ENCODE results near the gene ATXN3L.
"Not testable (repeated sequence)": the region's sequence is repeated elsewhere in the genome, so short reads cannot be mapped to it uniquely, and the experiment has no call there.

Gene ATXN3L

DNA sequence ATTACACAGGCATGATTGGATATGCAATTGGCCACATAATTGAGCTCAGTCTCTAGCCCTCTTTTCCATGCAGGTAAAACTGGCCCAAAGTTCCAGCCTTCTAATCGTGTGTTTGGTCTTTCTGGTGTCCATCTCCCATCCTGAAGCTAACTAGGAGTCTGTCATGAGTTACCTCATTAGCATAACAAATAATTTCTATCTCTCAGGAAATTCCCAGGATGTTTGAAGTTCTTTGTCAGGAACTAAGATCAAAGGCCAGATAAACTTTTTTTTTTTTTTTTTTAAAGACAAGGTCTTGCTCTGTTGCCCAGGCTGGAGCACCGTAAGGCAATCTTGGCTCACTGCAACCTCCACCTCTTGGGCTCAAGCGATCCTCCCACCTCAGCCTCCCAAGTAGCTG, 15.8 kb downstream of the ATXN3L start:
- no peak for DNase-seq (ENCODE audit: insufficient read length)
- no peak for TF ChIP-seq POLR2AphosphoS5 (IDR thresholded peaks at IDR 0.05; ENCODE audit: low read depth, low read length)
- TF ChIP-seq POLR2A (IDR thresholded peaks at IDR 0.05; ENCODE audit: low read depth, low read length) = no peak
- TF ChIP-seq TAF1 (IDR thresholded peaks at IDR 0.05; ENCODE audit: borderline replicate concordance, low read depth, low read length) = no peak
- FAIRE-seq = no peak

DNA sequence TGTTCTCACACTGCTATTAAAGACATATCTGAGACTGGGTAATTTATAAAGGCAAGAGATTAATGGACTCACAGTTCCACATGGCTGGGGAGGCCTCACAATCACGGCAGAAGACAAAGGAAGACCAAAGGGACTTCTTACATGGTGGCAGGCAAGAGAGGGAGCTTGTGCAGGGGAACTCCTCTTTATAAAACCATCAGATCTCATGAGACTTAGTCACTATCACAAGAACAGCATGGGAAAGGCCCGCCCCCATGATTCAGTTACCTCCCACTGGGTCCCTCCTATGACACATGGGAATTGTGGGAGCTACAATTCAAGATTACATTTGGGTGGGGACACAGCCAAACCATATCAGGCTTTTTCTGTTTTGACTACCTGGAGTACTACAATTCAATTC, 16.6 kb downstream of the ATXN3L start:
- FAIRE-seq; DNase-seq (ENCODE audit: insufficient read length): not testable (repeated sequence)

DNA sequence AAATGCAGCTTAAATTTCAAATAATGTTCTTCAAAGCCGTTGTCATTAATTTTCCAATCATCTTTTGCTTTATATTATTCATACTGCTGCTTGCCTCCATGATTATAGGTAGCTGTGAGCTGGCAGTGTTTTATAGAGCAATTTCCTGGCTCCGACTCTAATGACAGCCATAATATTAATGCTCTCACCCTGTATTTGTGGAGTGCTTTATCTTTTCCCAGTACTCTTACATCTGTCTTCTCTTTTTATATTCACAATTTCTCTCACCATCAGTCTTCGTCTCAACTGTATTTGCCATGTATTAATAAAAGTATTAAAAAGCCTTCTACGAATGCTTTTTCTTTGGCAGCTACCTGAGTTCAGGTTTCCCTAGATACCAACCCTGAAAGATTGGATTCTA, 21.0 kb downstream of the ATXN3L start:
- TF ChIP-seq POLR2A (IDR thresholded peaks at IDR 0.05; ENCODE audit: low read depth, low read length) (no peak), TAF1 (IDR thresholded peaks at IDR 0.05; ENCODE audit: borderline replicate concordance, low read depth, low read length) (no peak), POLR2AphosphoS5 (IDR thresholded peaks at IDR 0.05; ENCODE audit: low read depth, low read length) (no peak)
- no peak for DNase-seq (ENCODE audit: insufficient read length)
- no peak for FAIRE-seq

DNA sequence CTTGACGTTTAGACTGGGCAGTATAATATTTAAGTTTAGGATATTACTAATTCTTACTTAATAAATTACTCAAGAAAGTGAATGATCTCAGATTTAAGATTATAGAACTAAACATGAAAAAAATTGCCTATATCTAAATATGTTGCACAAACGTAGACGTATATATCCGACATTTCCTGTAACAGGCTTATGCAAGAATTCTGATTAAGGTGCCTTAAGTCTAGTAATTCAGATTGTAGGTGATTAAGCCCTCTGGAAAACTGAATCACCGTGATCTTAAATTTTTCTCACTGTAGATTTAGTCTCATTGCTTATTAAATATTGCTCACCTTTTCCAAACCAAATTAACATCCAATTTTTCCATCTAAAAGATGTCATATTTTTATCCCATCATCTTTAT, 24.0 kb downstream of the ATXN3L start:
- no peak for FAIRE-seq
- DNase-seq (ENCODE audit: insufficient read length) = no peak
- TF ChIP-seq TAF1 (IDR thresholded peaks at IDR 0.05; ENCODE audit: borderline replicate concordance, low read depth, low read length) = no peak
- no peak for TF ChIP-seq POLR2A (IDR thresholded peaks at IDR 0.05; ENCODE audit: low read depth, low read length)
- no peak for TF ChIP-seq POLR2AphosphoS5 (IDR thresholded peaks at IDR 0.05; ENCODE audit: low read depth, low read length)

DNA sequence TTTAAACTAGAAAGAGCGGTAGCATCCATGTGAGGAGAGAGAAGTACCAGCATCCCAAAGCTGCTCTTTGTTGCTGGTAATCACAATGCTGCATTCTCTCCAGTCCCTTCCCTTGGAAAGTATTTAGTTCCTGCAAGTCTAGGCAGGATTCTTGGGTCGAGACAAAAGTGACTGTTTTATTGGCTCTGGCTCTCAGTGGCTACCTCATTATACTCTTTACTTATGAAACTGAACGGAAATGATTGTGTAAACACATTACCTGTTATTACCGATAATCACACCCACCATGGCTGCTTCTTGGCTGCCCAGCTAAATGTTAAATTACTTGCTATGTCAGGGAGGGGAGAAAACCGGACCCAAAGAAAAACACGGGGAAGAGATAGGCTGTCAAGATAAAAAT, 26.2 kb downstream of the ATXN3L start:
- FAIRE-seq (no peak), DNase-seq (ENCODE audit: insufficient read length) (no peak)
- TF ChIP-seq POLR2AphosphoS5 (IDR thresholded peaks at IDR 0.05; ENCODE audit: low read depth, low read length) (no peak), POLR2A (IDR thresholded peaks at IDR 0.05; ENCODE audit: low read depth, low read length) (no peak), TAF1 (IDR thresholded peaks at IDR 0.05; ENCODE audit: borderline replicate concordance, low read depth, low read length) (no peak)

DNA sequence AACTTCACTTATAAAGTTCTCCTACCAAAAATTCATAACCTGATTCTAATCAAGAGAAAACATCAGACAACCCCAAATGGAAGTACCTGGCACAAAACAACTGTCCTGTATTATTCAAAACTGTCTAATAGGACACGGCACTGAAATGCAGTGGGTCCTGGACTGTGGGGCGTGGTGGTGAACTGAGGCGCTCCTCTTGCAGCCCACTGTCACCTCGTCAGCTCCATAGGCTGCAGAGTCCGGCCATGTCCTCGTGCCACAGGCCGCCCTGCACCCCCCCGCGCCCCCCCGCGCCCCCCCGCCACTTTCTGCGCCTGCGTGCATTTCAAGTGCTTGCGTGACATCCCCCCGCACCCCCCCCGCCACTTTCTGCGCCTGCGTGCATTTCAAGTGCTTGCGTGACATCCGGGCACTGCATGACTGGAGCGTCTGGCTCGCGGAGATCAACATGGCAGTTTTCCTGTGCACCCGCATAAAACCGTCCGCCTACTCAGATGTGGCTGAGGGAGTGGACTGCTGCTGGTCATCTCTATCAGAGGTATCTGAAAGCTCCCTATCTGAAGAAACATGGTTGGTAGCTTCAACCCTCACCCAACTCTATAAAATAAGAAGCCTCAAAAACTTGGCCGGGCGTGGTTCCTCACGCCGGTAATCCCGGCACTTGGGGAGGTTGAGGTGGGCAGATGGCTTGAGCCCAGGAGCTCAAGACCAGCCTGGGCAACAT, 28.8 kb downstream of the ATXN3L start:
- FAIRE-seq = no peak
- DNase-seq (ENCODE audit: insufficient read length) = no peak
- no peak for TF ChIP-seq POLR2A (IDR thresholded peaks at IDR 0.05; ENCODE audit: low read depth, low read length)
- no peak for TF ChIP-seq TAF1 (IDR thresholded peaks at IDR 0.05; ENCODE audit: borderline replicate concordance, low read depth, low read length)
- TF ChIP-seq POLR2AphosphoS5 (IDR thresholded peaks at IDR 0.05; ENCODE audit: low read depth, low read length) = no peak

DNA sequence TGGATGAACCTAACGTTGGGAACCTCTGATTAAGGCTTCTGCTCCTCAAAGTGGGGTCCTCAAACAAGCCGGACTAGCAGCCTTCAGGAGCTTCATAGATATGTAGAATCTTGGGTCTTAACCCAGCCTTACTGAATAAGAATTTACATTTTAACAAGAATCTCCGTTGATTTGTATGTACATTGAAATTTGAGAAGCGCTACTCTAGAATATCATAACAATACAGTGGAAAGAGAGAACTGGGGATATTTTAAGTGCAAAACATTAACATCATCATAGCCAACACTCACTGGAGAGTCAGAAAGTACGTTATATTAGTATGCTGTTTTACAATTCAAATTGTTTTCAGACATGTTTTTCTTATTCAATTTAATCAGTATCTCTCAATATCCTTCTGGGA, 31.2 kb downstream of the ATXN3L start:
- TF ChIP-seq POLR2AphosphoS5 (IDR thresholded peaks at IDR 0.05; ENCODE audit: low read depth, low read length) = no peak
- TF ChIP-seq TAF1 (IDR thresholded peaks at IDR 0.05; ENCODE audit: borderline replicate concordance, low read depth, low read length) = no peak
- no peak for TF ChIP-seq POLR2A (IDR thresholded peaks at IDR 0.05; ENCODE audit: low read depth, low read length)
- DNase-seq (ENCODE audit: insufficient read length) = no peak
- FAIRE-seq = no peak

DNA sequence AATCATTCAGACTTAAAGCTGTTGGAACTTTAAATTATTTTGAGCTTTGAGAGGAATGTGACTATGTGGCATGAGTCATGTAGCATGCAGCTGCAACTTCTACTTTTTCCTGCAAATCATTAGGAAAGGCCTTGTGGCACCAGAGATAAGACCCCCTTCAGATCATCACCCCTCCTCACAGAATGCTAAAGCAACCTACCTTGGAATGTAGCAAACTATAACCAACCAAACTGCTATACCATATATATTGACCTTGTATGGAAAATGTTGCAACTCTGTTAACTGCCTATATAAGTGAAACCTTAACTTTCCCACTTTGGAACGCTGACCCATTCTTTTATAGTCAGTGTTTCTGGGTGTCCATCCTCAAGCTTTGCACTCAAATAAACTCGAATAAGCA, 32.0 kb downstream of the ATXN3L start:
- FAIRE-seq = no peak
- no peak for DNase-seq (ENCODE audit: insufficient read length)
- TF ChIP-seq POLR2AphosphoS5 (IDR thresholded peaks at IDR 0.05; ENCODE audit: low read depth, low read length) (no peak), TAF1 (IDR thresholded peaks at IDR 0.05; ENCODE audit: borderline replicate concordance, low read depth, low read length) (no peak)

DNA sequence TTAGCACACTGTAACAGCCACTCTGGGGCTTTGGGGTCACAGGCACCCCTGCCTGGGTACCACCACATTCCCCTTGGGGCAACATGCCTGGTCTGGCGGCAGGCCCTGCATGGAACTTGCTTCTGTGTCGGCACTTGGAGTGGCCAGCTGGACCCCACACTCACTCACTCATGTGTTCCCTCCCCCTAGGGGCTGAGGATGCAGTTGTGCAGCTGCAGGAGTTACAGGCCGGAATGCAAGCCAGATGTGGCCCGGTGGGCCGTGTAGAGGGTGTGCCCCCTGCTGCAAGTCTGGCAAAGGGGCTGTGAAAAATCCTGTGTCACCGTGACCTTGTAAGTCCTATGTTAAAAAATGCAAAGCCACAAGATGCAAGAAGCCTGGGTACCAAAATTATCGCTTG, 34.2 kb downstream of the ATXN3L start:
- DNase-seq (ENCODE audit: insufficient read length) = no peak
- FAIRE-seq = peak; percentile 62

DNA sequence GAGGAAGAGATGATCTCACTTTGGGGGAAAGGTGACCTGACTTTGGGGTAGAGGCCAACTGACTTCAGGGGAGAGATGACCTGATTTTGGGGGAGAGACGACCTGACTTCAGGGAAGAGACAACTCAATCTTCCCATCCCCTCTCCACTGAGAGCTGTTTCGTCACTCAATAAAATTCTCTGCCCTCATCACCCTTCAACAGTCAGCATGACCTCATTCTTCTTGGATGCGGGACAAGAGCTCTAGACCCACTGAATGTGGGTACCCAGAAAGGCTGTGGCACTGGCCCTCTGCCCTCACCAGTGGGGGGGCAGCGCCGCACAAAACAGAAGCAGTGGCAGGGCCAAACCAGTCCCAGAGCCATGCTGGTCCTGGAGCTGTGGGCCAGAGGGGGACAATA, 34.6 kb downstream of the ATXN3L start:
- TF ChIP-seq TAF1 (IDR thresholded peaks at IDR 0.05; ENCODE audit: borderline replicate concordance, low read depth, low read length) (no peak), POLR2A (IDR thresholded peaks at IDR 0.05; ENCODE audit: low read depth, low read length) (no peak), POLR2AphosphoS5 (IDR thresholded peaks at IDR 0.05; ENCODE audit: low read depth, low read length) (no peak)
- no peak for DNase-seq (ENCODE audit: insufficient read length)
- FAIRE-seq = no peak

More for the DNA sequence above, 34.2 kb downstream of the ATXN3L start:
- TF ChIP-seq POLR2AphosphoS5 (IDR thresholded peaks at IDR 0.05; ENCODE audit: low read depth, low read length) (no peak), TAF1 (IDR thresholded peaks at IDR 0.05; ENCODE audit: borderline replicate concordance, low read depth, low read length) (no peak), POLR2A (IDR thresholded peaks at IDR 0.05; ENCODE audit: low read depth, low read length) (no peak)

DNA sequence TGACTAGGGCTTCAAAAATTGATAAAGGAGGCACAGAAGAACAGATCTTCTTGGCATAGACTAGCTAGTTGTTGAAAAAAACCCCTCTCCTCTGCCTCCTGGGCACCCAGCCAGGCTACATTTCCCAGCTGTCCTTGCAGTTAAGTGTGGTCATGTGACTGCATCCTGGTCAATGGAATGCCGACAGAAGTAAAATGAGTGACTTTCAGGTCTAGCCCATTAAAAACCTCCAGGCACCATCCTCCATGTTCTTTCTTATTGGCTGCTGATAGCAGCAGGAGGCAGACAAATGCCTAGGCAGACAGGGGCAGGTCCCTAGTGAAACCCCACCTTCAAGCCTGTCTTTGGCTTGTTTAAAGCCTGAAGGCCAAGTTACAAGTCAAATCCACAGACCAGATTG, 35.3 kb downstream of the ATXN3L start:
- TF ChIP-seq TAF1 (IDR thresholded peaks at IDR 0.05; ENCODE audit: borderline replicate concordance, low read depth, low read length) (no peak), POLR2AphosphoS5 (IDR thresholded peaks at IDR 0.05; ENCODE audit: low read depth, low read length) (no peak), POLR2A (IDR thresholded peaks at IDR 0.05; ENCODE audit: low read depth, low read length) (no peak)
- no peak for FAIRE-seq
- DNase-seq (ENCODE audit: insufficient read length) = no peak

DNA sequence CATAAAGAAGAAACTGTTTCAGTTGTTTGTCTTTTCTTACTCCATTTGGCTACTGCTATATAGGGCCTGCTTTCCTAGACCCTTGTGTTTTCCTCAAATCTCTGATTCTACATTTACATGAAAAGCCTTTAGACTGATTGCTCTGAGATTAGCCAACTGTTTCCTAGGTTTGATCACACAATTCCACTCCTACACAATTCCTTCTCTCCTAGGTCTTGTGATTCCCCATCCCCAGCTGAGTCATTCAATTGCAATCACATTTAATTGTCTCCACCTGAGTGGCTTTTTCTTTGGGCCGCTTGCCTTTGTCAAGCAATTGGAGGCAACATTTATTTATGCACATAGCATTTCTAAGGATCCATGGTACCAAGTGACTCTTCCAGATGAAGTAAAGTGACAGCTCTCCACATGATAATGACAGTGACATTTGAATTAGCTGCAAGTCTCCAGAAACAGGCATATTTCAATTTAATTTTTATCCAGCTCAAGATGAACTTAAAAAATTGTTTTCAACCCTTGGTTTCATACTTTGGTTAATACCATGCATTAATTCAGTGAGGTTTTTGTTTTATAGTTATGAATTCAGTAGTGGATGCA, 35.8 kb downstream of the ATXN3L start:
- no peak for FAIRE-seq
- TF ChIP-seq POLR2A (IDR thresholded peaks at IDR 0.05; ENCODE audit: low read depth, low read length) (no peak), TAF1 (IDR thresholded peaks at IDR 0.05; ENCODE audit: borderline replicate concordance, low read depth, low read length) (no peak), POLR2AphosphoS5 (IDR thresholded peaks at IDR 0.05; ENCODE audit: low read depth, low read length) (no peak)
- DNase-seq (ENCODE audit: insufficient read length) = no peak
